HG03439 (cell line): ENCODE data around the gene ZNF830.
"Not testable (repeated sequence)": the region's sequence is repeated elsewhere in the genome, so short reads cannot be mapped to it uniquely, and the experiment has no call there.

ENCODE experiments used
- ATAC-seq: cut with Tn5 transposase; IDR thresholded peaks from one replicate; pipeline ENCODE4 v1.9.1; 2021; ENCODE audit warnings: mild to moderate bottlenecking, moderate library complexity; ENCODE audit not compliant: unreplicated experiment

ZNF830 gene

GRCh38 chr17:34990921-34991365, 29.6 kb downstream of the ZNF830 start:
- no peak for ATAC-seq

- no peak for ATAC-seq
Measured at GRCh38 chr17:34991606-34992005, 30.3 kb downstream of the ZNF830 start.

GRCh38 chr17:34993031-34993430, 31.7 kb downstream of the ZNF830 start:
- ATAC-seq: no peak

DNA sequence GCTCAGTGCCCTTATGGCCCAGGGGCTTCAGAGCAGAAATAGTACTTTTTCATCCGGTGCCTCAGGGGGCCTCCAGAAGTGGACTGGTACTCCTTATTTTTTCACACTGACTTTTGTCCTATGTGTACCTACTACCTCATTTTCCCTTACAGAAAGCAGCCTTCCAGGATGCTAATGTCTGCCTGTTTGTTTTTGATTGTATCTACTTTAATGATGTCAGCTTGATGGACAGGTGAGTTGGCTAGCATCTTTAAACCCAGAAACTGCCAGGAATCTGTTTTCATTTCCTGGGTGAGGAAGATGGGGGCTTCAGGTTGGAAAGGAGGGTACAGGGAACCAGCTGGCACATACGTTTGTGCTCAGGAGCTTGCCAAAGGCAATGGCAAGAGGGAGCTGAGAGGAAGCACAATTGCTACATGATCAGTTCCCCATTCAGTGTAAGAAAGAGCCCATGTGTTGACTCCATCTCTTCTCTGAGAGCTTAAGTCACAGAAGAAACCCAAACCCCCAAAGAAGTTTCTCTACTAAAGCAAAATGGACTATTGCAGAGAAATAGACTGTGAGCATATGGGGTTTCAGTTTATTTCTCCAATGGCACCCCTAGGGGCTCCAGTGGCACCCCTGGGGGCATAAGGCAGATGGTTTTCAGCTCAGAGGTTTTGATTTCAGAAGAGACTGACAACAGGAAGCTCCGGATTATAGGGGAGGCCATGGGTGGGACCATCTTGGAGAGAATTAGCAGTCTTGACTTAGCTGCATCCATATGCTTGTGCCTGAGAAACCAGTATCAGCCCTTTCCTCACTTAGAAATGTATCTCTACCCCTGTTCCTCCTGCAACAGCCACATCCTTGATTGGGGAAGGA, 35.3 kb downstream of the ZNF830 start:
- ATAC-seq: no peak

DNA sequence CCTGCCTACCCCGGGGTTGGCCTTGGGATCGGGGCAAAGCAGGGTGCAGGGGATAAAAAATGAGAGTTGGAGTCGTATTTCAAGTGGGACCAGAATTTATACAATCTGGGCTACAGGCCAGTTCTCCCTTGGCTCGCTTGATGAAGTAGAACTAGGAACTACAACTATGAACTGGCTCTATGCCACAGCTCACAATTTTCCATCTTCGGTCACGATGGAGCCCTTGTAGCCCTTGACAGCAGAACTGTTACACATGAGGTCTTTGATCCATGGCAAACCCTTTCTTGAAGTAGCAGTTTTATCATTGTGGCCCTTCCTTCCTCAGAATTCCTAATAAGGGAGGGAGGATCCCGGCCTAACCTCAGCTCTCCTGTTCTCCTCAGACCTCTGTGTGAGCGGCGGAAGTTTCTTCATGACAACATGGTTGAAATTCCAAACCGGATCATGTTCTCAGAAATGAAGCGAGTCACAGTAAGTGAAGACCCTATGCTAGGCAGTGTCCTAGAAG, 36.1 kb downstream of the ZNF830 start:
- no peak for ATAC-seq

GRCh38 chr17:34998205-34998604, 36.9 kb downstream of the ZNF830 start:
- ATAC-seq: no peak

- ATAC-seq: no peak
Measured at GRCh38 chr17:34999456-34999855, 38.1 kb downstream of the ZNF830 start.

GRCh38 chr17:35000965-35001364, 39.6 kb downstream of the ZNF830 start:
- ATAC-seq: not testable (repeated sequence)

- no peak for ATAC-seq
Measured at GRCh38 chr17:35001549-35001948, 40.2 kb downstream of the ZNF830 start.

- no peak for ATAC-seq
Measured at GRCh38 chr17:35002876-35003551, 41.7 kb downstream of the ZNF830 start.

DNA sequence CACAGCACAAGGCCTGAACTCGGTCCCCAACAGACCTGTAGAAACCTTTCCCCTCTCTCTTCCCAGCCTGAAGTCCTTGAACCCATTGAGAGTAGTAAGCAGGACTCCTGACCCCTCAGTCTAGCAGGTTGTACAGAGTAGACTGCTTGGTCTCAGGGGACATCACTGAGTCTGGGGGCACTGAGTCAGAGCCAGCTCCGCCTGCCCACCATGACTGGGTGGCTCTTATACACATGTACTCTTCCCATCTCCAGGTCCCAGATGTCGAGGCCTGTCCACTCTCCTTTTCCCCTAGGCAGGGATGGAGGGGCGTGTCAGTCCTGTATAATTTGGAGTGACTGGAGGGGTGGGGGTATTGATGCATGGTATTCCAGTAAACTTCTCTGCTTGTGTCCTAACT, 42.4 kb downstream of the ZNF830 start:
- no peak for ATAC-seq

DNA sequence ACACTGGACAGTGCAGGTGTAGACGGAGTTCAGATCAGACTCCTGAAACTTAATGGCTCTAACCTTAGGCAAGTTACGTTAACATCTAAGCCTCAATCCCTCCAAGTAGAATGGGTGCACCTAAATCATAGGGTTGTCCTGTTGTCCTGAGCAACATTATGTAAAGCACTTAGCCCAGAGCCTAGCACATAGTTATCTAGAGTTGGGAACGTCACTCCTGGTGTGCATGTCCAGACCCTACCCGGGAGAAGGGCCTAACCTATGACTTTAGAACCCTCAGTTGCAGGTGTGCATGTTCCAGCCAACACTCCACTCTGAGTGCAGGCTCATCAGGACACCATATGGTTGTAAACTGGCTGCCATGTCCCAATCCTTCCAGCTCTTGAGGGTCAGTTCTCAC, 45.0 kb downstream of the ZNF830 start:
- no peak for ATAC-seq

DNA sequence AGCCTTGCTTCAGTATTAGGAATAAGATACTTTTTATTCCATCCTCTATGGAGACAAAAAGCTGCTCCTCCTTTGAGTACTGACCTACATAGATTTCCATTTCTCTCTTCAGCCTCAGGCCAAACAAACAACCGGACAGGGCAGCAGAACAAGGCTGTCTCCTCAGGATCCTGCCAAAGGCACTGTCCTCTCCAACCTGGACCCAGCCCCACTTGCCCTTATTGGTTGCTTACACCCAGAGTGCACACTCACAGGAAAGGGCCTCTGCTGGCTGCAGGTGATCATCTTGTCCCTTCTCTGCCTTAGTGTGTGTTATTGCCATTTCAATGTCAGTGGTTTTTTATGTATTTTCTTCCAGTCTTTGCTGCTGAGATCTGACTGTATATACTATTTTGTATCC, 45.6 kb downstream of the ZNF830 start:
- no peak for ATAC-seq

DNA sequence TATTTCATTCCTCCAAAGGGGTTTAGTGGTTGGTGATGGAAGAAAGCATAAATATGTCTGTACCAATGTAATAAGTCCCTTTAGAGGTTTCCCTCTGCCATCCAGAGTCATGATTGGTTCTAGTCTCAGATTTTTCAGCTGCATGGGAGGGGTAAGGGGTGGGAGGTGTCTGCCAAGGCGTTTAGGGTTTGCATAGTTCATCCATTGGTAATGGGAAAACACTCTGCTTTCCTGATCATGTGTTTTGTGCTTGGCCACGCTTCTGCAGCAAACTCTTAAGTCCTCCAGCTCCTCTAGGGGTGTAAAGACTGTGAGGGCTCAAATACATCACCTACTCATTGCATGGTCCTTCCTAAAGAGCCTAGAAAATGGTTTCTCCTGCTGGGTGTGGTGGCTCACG, 48.8 kb downstream of the ZNF830 start:
- ATAC-seq: no peak

GRCh38 chr17:35011671-35012216, 50.4 kb downstream of the ZNF830 start:
- no peak for ATAC-seq
